ENCODE results near the gene PACC1. TPM values are rescaled to one million over a fixed set of nuclear protein-coding genes. Genes with fewer than 3 reads are reported as not detected.

The PACC1 gene
- total RNA-seq, 1 experiment from 2014 or later: 17.6 TPM

GRCh38 chr1:212430955-212431394, 16.3 kb upstream of the PACC1 start:
- TF ChIP-seq ZFX (IDR thresholded peaks at IDR 0.05) (no peak), FOSL1 (IDR thresholded peaks at IDR 0.05; ENCODE audit: low read depth) (no peak), SP1 (IDR thresholded peaks at IDR 0.05; ENCODE audit: low read depth) (peak; percentile 37; the same call in 1 of the 2 replicates), REST (IDR thresholded peaks at IDR 0.05; ENCODE audit: low read depth) (no peak), RAD21 (IDR thresholded peaks at IDR 0.05; ENCODE audit: low read depth) (no peak), JUND (IDR thresholded peaks at IDR 0.05) (no peak)
- CTCF ChIA-PET: no interaction called here
- Histone ChIP-seq H2AFZ (ENCODE audit: low read depth, low read length, poor library complexity, severe bottlenecking) (no peak overlapping the region), H3K36me3 (ENCODE audit: control insufficient read depth in 1 of 2, insufficient read depth in 2 of 2, low read length in 2 of 2) (no peaks in the 10 kb centered on the region), H3K79me2 (ENCODE audit: insufficient read depth, low read length) (peaks cover 25% of the 10 kb centered on the region), H3K27ac (ENCODE audit: low read depth, low read length) (no peak overlapping the region), H3K9me3 (ENCODE audit: control insufficient read depth in 1 of 2, insufficient read depth in 1 of 2, low read depth in 1 of 2, low read length in 2 of 2) (no peaks in the 10 kb centered on the region), H3K4me3 (replicated peaks in 1 of 2; ENCODE audit: low read depth in 1 of 2, low read length in 2 of 2) (no peak overlapping the region), H4K20me1 (ENCODE audit: insufficient read depth) (no peaks in the 10 kb centered on the region), H3K4me1 (ENCODE audit: control insufficient read depth in 1 of 2, insufficient read depth in 2 of 2, low read length in 2 of 2) (peaks cover 5 to 31% of the 10 kb centered on the region in 2 experiments; a peak in 3 of 4 replicates), H3K9ac (ENCODE audit: low read length) (no peak overlapping the region), H3K4me2 (ENCODE audit: low read length) (0 out of 2 replicates have a peak overlapping the region, but pooled peaks have one; percentile 93), H3K9me2 (ENCODE audit: insufficient read depth) (no peaks in the 10 kb centered on the region), H3K27me3 (ENCODE audit: insufficient read depth, low read length) (no peaks in the 10 kb centered on the region)
- DNase-seq (ENCODE audit: low read depth, low spot score): no peak
- no peak for ATAC-seq
- intact Hi-C loops (cut with micrococcal nuclease): no loop called here
- RAD21 ChIA-PET (ENCODE audit: low non-redundant PET in 1 of 2, low total read pairs in 2 of 2, uncharacterized antibody in 2 of 2, unreplicated experiment in 2 of 2): no interaction called here
- BruUV-seq (replicated peaks): no TSS peak
- POLR2A ChIA-PET: no interaction called here

GRCh38 chr1:212430416-212430815, 15.7 kb upstream of the PACC1 start:
- Histone ChIP-seq H3K27me3 (ENCODE audit: insufficient read depth, low read length) (no peaks in the 10 kb centered on the region), H3K9me3 (ENCODE audit: control insufficient read depth in 1 of 2, insufficient read depth in 1 of 2, low read depth in 1 of 2, low read length in 2 of 2) (no peaks in the 10 kb centered on the region), H3K4me1 (ENCODE audit: control insufficient read depth in 1 of 2, insufficient read depth in 2 of 2, low read length in 2 of 2) (peaks cover 5 to 31% of the 10 kb centered on the region in 2 experiments; a peak in 3 of 4 replicates), H3K9ac (ENCODE audit: low read length) (no peak overlapping the region), H3K79me2 (ENCODE audit: insufficient read depth, low read length) (peaks cover 24% of the 10 kb centered on the region), H2AFZ (ENCODE audit: low read depth, low read length, poor library complexity, severe bottlenecking) (no peak overlapping the region), H4K20me1 (ENCODE audit: insufficient read depth) (no peaks in the 10 kb centered on the region), H3K27ac (ENCODE audit: low read depth, low read length) (no peak overlapping the region), H3K4me3 (replicated peaks in 1 of 2; ENCODE audit: low read depth in 1 of 2, low read length in 2 of 2) (no peak overlapping the region), H3K9me2 (ENCODE audit: insufficient read depth) (no peaks in the 10 kb centered on the region), H3K36me3 (ENCODE audit: control insufficient read depth in 1 of 2, insufficient read depth in 2 of 2, low read length in 2 of 2) (no peaks in the 10 kb centered on the region), H3K4me2 (ENCODE audit: low read length) (no peak overlapping the region)
- intact Hi-C loops (cut with micrococcal nuclease): no loop called here
- DNase-seq (ENCODE audit: low read depth, low spot score) (no peak), ATAC-seq (no peak)
- TF ChIP-seq MAX (IDR thresholded peaks at IDR 0.05) (no peak), ZBTB33 (IDR thresholded peaks at IDR 0.05; ENCODE audit: extremely low read depth, insufficient replicate concordance, low read length) (no peak), SRF (IDR thresholded peaks at IDR 0.05; ENCODE audit: low read depth) (no peak), ZNF274 (IDR thresholded peaks at IDR 0.05; ENCODE audit: low read depth, low read length) (no peak), EZH2 (IDR thresholded peaks at IDR 0.05) (no peak), EGR1 (IDR thresholded peaks at IDR 0.05; ENCODE audit: low read depth) (no peak), POLR2A (IDR thresholded peaks at IDR 0.05; ENCODE audit: borderline replicate concordance, extremely low read depth, insufficient read depth, insufficient read length) (no peak), ELF1 (IDR thresholded peaks at IDR 0.05; ENCODE audit: borderline replicate concordance, low read depth) (no peak), ATF3 (IDR thresholded peaks at IDR 0.05) (no peak), JUND (IDR thresholded peaks at IDR 0.05) (no peak), CEBPB (IDR thresholded peaks at IDR 0.05; ENCODE audit: low read depth) (no peak), CBX3 (IDR thresholded peaks at IDR 0.05; ENCODE audit: low read depth) (no peak)
- no TSS peak for BruUV-seq (replicated peaks)
- ChIA-PET CTCF (no interaction called here), POLR2A (no interaction called here), RAD21 (ENCODE audit: low non-redundant PET in 1 of 2, low total read pairs in 2 of 2, uncharacterized antibody in 2 of 2, unreplicated experiment in 2 of 2) (no interaction called here)

All from HCT116 (cell line).